ENCODE results near the gene BMP8B. TPM values are rescaled to one million over a fixed set of nuclear protein-coding genes. Genes with fewer than 3 reads are reported as not detected.
"Not testable (repeated sequence)": the region's sequence is repeated elsewhere in the genome, so short reads cannot be mapped to it uniquely, and the experiment has no call there.

BMP8B gene
- total and polyA plus RNA-seq, 8 donors: 1.0 to 2.8 (median 1.8) TPM

GRCh38 chr1:39781349-39781715 lies 7.3 kb downstream of the BMP8B start:
- Histone ChIP-seq H3K27ac (no peak overlapping the region), H3K4me3 (no peak overlapping the region), H3K36me3 (no peaks in the 10 kb centered on the region), H3K4me1 (no peaks in the 10 kb centered on the region), H3K27me3 (peaks cover 0 to 3% of the 10 kb centered on the region in 2 donors), H3K9me3 (no peaks in the 10 kb centered on the region)
- TF ChIP-seq CTCF (IDR thresholded peaks at IDR 0.05): no peak
- ATAC-seq (no peak), DNase-seq (no peak)
- intact Hi-C loops (cut with DNase I): no loop called here

GRCh38 chr1:39779821-39780220 lies 8.8 kb downstream of the BMP8B start:
- H3K4me3 ChIP-seq: no peak overlapping the region
- intact Hi-C loops (cut with DNase I): no loop called here
- no peaks in the 10 kb centered on the region for H3K4me1 ChIP-seq
- no peaks in the 10 kb centered on the region for H3K9me3 ChIP-seq
- no peak for TF ChIP-seq CTCF (IDR thresholded peaks at IDR 0.05)
- H3K27ac ChIP-seq: no peak overlapping the region
- peaks cover 0 to 3% of the 10 kb centered on the region in 2 donors for H3K27me3 ChIP-seq
- H3K36me3 ChIP-seq: no peaks in the 10 kb centered on the region
- DNase-seq (no peak), ATAC-seq (no peak)

DNA sequence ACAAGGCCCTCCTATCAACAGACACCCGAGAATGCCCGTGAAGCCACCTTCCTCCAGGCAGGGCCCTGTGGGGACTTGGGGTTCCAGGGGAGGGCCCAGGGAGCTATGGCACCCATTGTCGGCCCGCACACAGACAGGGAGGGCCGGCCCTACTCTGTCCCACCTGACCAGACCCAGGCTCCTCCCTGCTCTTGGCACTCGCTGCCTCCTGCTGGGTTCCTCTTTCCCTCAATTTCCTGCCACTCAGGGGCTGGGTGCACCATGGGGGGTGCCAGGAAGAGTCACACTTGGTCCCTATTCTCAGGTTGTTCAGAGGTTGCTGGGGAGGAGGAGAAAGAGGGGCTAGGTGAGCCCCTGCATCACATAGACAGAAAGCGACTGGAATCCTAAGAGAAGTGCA lies 9.5 kb downstream of the BMP8B start:
- no peaks in the 10 kb centered on the region for H3K9me3 ChIP-seq
- intact Hi-C loops (cut with DNase I): no loop called here
- TF ChIP-seq CTCF (IDR thresholded peaks at IDR 0.05): no peak
- no peaks in the 10 kb centered on the region for H3K4me1 ChIP-seq
- DNase-seq (no peak), ATAC-seq (no peak)
- H3K4me3 ChIP-seq: no peak overlapping the region
- peaks cover 0 to 3% of the 10 kb centered on the region in 2 donors for H3K27me3 ChIP-seq
- H3K27ac ChIP-seq: no peak overlapping the region
- no peaks in the 10 kb centered on the region for H3K36me3 ChIP-seq

GRCh38 chr1:39778463-39779099 lies 10.1 kb downstream of the BMP8B start:
- H3K4me3 ChIP-seq; ATAC-seq; DNase-seq; H3K9me3 ChIP-seq; H3K27me3 ChIP-seq; H3K27ac ChIP-seq; H3K36me3 ChIP-seq; H3K4me1 ChIP-seq; intact Hi-C loops (cut with DNase I): not testable (repeated sequence)

DNA sequence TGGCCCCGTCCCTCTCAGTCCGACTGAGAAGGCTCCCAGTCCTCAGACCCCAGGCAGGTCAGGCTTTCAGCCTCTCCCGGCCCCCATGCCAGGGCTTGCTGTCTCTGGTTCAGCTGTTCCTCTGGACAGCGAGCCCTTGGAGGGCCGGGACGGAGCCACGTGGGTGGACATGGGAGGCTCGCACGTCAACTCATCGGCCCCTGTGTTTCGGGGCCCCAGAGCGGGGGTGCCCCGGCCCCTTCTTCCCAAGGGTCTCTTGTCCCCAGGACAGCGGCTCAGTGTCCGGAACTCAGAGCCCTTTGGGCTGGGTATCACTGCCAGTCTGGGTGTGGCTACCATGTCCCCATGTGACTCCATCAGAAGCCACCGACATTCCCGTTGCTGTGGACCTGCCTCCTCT lies 10.8 kb downstream of the BMP8B start:
- H3K27ac ChIP-seq; H3K9me3 ChIP-seq; H3K27me3 ChIP-seq; H3K4me3 ChIP-seq; intact Hi-C loops (cut with DNase I); H3K36me3 ChIP-seq; ATAC-seq; H3K4me1 ChIP-seq: not testable (repeated sequence)
- peak in 1 of 4 donors; percentile 73 for DNase-seq

- Histone ChIP-seq H3K27me3 (peaks cover 0 to 3% of the 10 kb centered on the region in 2 donors), H3K36me3 (no peaks in the 10 kb centered on the region), H3K27ac (no peak overlapping the region), H3K4me3 (no peak overlapping the region), H3K4me1 (no peaks in the 10 kb centered on the region), H3K9me3 (no peaks in the 10 kb centered on the region)
- intact Hi-C loops (cut with DNase I): no loop called here
- DNase-seq: no peak
- no peak for TF ChIP-seq CTCF (IDR thresholded peaks at IDR 0.05)
- no peak for ATAC-seq
Measured at GRCh38 chr1:39777306-39777705, 11.4 kb downstream of the BMP8B start.

All from left lung (tissue), 10 donors.